ENCODE measurements around the gene ADARB1.

Gene ADARB1

DNA sequence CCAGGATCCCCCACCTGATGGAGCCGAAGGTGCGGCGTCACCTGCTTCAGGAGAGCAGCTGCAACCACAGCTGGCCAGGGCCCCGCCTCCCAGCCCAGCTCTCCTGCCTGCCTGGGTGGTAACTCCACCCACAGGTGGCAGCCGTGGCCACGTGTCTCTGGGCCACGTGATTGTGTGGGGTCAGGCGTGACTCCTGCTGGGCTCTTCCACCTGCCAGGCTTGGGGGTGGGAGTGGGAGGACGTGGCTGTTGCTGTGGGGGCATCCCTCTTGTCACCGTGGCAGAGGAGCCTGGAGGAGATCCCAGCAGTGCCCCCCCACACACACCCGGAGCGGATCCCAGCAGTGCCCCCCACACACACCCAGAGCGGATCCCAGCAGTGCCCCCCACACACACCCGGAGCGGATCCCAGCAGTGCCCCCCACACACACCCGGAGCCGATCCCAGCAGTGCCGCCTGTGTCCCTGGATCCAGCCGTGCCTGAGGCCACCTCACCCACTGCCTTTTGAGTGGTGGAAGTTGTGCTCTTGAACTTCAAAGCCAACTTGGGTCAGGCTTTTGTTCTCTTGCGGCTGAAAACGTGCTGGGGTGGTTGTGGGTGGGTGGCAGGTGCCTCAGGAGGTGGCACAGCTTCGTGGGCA lies 181.1 kb downstream of the ADARB1 start:
- no peak for DNase-seq (ENCODE audit: low read depth, low spot score)

DNA sequence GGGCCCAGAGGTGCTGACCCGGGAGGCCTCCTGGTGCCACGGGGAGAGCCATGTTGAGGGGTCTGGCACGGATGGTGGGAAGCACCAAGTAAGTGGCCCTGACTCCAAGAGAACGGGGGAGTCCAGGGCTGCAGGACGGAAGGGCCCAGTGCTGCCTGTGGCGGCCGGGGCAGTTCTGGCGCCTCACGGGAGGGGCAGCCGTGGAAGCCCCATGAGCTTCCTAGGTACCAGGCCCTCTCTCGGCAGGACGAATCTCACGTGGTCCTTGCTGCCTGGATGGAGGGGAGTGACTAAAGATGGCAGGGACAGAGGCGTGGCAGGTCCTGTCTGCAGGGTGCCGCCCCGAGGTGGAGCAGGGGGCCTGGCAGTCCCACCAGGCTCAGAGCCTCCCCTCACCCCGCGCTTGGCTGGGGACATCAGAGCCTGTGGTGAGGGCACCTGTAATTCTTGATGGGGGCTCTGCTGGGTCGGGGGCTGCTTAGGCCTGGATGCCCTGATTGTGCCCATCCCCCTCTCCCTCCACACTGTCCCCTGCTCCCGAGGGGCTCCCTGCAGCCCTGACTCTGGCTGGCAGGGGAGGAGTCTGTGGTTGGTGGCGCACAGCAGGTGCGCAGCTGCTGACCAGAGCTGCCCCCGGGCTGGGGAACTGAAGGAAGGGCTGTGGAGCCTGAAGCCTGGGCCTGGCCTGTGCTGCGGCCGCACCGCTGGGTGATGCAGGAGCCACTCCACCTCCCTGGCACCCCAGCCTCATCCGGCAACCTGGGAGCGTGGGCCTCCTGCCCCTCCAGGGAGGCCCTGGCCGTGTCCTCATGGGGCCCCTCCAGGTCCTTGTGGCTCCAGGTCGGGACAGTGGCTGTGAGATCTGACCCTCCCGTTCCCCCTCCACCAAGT lies 181.9 kb downstream of the ADARB1 start:
- Histone ChIP-seq H3K9me3 (ENCODE audit: insufficient read depth, low read length) (peaks cover 4% of the 10 kb centered on the region), H3K9ac (ENCODE audit: insufficient read length, low read depth) (peak overlapping the region; percentile 1), H3K4me3 (ENCODE audit: insufficient read length, low read depth) (no peak overlapping the region), H3K4me1 (ENCODE audit: insufficient read depth, insufficient read length) (peaks cover 34% of the 10 kb centered on the region), H3K27me3 (ENCODE audit: insufficient read depth, insufficient read length) (no peaks in the 10 kb centered on the region), H3K36me3 (ENCODE audit: insufficient read depth, insufficient read length, low read length) (peaks cover 3% of the 10 kb centered on the region)
- TF ChIP-seq YY1 (IDR thresholded peaks at IDR 0.05; ENCODE audit: insufficient read depth, insufficient read length) = no peak
- TF ChIP-seq SUZ12 (IDR thresholded peaks at IDR 0.05; ENCODE audit: extremely low read depth, insufficient read depth, insufficient read length) = no peak
- TF ChIP-seq ZNF274 (IDR thresholded peaks at IDR 0.05; ENCODE audit: low read depth, low read length) = no peak
- no peak for DNase-seq (ENCODE audit: low read depth, low spot score)

More for the DNA sequence above, 181.1 kb downstream of the ADARB1 start:
- no peaks in the 10 kb centered on the region for H3K27me3 ChIP-seq (ENCODE audit: insufficient read depth, insufficient read length)
- peaks cover 11% of the 10 kb centered on the region for H3K9me3 ChIP-seq (ENCODE audit: insufficient read depth, low read length)
- TF ChIP-seq YY1 (IDR thresholded peaks at IDR 0.05; ENCODE audit: insufficient read depth, insufficient read length) (no peak), ZNF274 (IDR thresholded peaks at IDR 0.05; ENCODE audit: low read depth, low read length) (no peak), SUZ12 (IDR thresholded peaks at IDR 0.05; ENCODE audit: extremely low read depth, insufficient read depth, insufficient read length) (no peak)
- H3K4me1 ChIP-seq (ENCODE audit: insufficient read depth, insufficient read length) = peaks cover 34% of the 10 kb centered on the region
- no peaks in the 10 kb centered on the region for H3K36me3 ChIP-seq (ENCODE audit: insufficient read depth, insufficient read length, low read length)
- no peak overlapping the region for H3K4me3 ChIP-seq (ENCODE audit: insufficient read length, low read depth)
- H3K9ac ChIP-seq (ENCODE audit: insufficient read length, low read depth) = no peak overlapping the region

DNA sequence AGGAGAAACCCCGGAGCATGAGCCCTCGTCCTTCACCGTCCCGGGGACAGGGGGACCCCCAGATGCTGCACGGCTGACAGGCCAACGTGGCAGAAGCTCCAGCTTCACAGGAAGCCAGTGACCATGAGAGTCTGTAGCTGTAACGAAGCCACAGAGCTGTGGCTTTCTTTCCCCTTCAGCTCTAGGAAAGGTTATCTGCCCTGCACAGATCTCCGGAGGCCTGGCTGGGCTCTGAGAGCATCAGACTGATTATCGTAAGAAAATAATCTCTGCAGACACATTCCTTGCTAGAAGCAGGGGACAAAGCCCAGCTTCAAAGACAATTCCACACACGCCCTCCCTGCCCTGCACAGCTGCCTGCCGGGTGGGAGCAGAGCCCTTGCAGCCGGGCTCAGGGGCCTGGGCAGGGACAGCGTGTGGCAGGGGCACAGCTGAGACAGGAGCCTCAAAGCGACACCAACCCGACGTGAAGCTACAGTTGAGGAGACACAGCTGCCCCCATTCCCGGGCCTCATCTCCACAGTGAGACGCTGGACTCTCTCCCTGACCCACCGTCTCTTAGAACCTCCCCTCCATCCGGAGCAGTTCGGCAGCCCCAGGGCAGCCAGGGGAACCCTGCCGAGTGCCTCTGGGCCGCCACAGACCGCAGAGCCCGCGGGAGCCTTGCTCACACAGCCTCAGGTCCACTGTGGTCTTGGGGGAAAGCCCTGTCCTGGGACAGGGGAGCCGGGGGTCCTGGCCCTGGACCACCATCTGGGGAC lies 182.7 kb downstream of the ADARB1 start:
- Histone ChIP-seq H3K4me3 (ENCODE audit: insufficient read length, low read depth) (no peak overlapping the region), H3K36me3 (ENCODE audit: insufficient read depth, insufficient read length, low read length) (peaks cover 6% of the 10 kb centered on the region), H3K9me3 (ENCODE audit: insufficient read depth, low read length) (no peaks in the 10 kb centered on the region), H3K27me3 (ENCODE audit: insufficient read depth, insufficient read length) (no peaks in the 10 kb centered on the region), H3K9ac (ENCODE audit: insufficient read length, low read depth) (peak overlapping the region; percentile 1), H3K4me1 (ENCODE audit: insufficient read depth, insufficient read length) (peaks cover 34% of the 10 kb centered on the region)
- TF ChIP-seq SUZ12 (IDR thresholded peaks at IDR 0.05; ENCODE audit: extremely low read depth, insufficient read depth, insufficient read length) = no peak
- no peak for TF ChIP-seq ZNF274 (IDR thresholded peaks at IDR 0.05; ENCODE audit: low read depth, low read length)
- DNase-seq (ENCODE audit: low read depth, low spot score) = no peak

DNA sequence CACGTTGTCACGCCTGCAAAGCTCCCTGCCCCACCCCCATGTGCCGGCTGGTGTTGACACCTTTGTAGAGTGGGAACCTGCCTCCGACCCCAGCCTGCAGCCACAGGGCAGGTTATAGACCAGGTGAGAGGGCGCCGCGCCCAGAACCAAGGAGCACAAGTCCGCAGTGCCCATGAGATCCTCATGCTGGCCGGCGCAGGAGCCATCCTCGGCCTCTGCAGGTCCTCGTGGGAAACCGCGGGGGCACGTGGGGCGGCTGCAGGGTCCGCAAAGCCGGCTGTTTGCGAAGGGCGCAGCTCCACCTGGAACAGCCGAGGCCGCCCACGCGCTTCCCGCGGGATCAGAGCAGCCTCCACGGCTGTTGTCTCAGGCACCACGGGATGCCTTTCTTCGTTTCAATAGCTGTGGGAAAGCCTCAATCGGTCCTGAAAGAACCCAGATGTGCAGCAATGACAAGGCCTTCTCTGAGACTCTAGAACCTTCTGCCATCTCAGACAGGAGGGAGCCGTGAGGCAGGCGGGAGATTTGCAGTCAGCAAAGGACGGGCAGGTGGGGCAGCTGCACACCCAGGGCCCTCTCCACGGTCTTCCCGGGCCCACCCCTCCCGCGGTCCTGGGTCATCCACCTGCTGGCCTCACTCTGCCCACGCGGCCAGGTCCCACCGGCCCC lies 183.4 kb downstream of the ADARB1 start:
- no peak for TF ChIP-seq YY1 (IDR thresholded peaks at IDR 0.05; ENCODE audit: insufficient read depth, insufficient read length)
- no peak for TF ChIP-seq SUZ12 (IDR thresholded peaks at IDR 0.05; ENCODE audit: extremely low read depth, insufficient read depth, insufficient read length)
- TF ChIP-seq ZNF274 (IDR thresholded peaks at IDR 0.05; ENCODE audit: low read depth, low read length) = no peak
- no peak overlapping the region for H3K9ac ChIP-seq (ENCODE audit: insufficient read length, low read depth)
- H3K9me3 ChIP-seq (ENCODE audit: insufficient read depth, low read length) = no peaks in the 10 kb centered on the region
- DNase-seq (ENCODE audit: low read depth, low spot score) = no peak
- H3K4me1 ChIP-seq (ENCODE audit: insufficient read depth, insufficient read length) = peaks cover 36% of the 10 kb centered on the region
- H3K27me3 ChIP-seq (ENCODE audit: insufficient read depth, insufficient read length) = no peaks in the 10 kb centered on the region
- H3K4me3 ChIP-seq (ENCODE audit: insufficient read length, low read depth) = no peak overlapping the region
- H3K36me3 ChIP-seq (ENCODE audit: insufficient read depth, insufficient read length, low read length) = peaks cover 13% of the 10 kb centered on the region

DNA sequence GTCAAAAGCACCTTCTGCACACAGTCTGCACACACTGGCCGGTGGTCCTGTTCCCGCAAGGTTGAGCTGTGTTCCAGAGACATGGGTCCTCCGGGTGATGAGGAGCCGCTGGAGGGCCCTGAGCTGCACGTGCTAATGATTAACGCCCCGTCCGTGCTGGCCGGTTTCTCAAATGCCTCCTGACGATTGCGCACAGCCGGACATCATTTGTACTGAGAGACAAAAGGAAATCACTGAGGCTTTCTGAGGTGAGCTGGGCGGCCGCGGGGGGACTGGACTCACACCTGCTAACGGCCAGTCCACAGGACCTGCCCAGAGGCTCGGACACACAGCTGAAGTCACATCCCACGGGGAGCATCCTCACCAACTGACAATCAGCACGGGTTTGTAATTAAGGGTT lies 184.1 kb downstream of the ADARB1 start:
- H3K36me3 ChIP-seq (ENCODE audit: insufficient read depth, insufficient read length, low read length) = peaks cover 19% of the 10 kb centered on the region
- peaks cover 29% of the 10 kb centered on the region for H3K4me1 ChIP-seq (ENCODE audit: insufficient read depth, insufficient read length)
- DNase-seq (ENCODE audit: low read depth, low spot score) = no peak
- H3K27me3 ChIP-seq (ENCODE audit: insufficient read depth, insufficient read length) = no peaks in the 10 kb centered on the region
- H3K9me3 ChIP-seq (ENCODE audit: insufficient read depth, low read length) = no peaks in the 10 kb centered on the region
- H3K9ac ChIP-seq (ENCODE audit: insufficient read length, low read depth) = no peak overlapping the region
- TF ChIP-seq YY1 (IDR thresholded peaks at IDR 0.05; ENCODE audit: insufficient read depth, insufficient read length) = no peak
- TF ChIP-seq ZNF274 (IDR thresholded peaks at IDR 0.05; ENCODE audit: low read depth, low read length) = no peak
- no peak for TF ChIP-seq SUZ12 (IDR thresholded peaks at IDR 0.05; ENCODE audit: extremely low read depth, insufficient read depth, insufficient read length)
- H3K4me3 ChIP-seq (ENCODE audit: insufficient read length, low read depth) = no peak overlapping the region

DNA sequence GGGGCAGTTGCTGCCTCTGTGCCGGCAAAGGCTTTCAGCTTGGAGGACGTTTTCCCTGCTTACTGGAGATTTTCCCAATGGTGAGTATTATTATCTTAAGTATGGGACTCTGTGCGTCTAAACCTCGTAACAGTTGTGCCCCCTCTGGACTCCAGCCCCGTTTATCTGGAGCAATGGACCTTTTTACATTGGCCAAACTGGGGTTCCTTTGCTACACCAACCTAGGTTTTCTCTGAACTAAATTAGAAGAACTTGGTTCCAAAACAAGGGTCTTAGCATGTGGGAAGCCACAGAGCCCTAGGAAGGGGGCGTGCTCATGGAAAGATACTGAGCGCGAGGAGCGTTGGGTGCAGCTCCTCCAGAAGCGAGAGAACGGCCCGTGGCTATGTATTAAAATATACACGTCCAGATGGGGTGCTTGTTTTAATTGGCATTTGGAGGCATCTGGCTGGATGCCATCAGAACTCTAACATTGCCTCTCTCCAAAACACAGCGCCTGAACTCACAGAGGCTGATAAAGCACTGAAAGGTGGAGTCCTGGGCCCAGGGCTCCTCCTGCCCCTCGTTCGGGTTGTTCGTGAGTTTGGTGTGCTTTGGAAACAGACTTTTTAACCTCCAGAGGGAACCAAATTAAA lies 184.9 kb downstream of the ADARB1 start:
- TF ChIP-seq SUZ12 (IDR thresholded peaks at IDR 0.05; ENCODE audit: extremely low read depth, insufficient read depth, insufficient read length) (no peak), YY1 (IDR thresholded peaks at IDR 0.05; ENCODE audit: insufficient read depth, insufficient read length) (no peak), ZNF274 (IDR thresholded peaks at IDR 0.05; ENCODE audit: low read depth, low read length) (no peak)
- Histone ChIP-seq H3K4me1 (ENCODE audit: insufficient read depth, insufficient read length) (peaks cover 25% of the 10 kb centered on the region), H3K36me3 (ENCODE audit: insufficient read depth, insufficient read length, low read length) (peaks cover 28% of the 10 kb centered on the region), H3K9me3 (ENCODE audit: insufficient read depth, low read length) (no peaks in the 10 kb centered on the region), H3K9ac (ENCODE audit: insufficient read length, low read depth) (no peak overlapping the region), H3K4me3 (ENCODE audit: insufficient read length, low read depth) (no peak overlapping the region), H3K27me3 (ENCODE audit: insufficient read depth, insufficient read length) (no peaks in the 10 kb centered on the region)
- DNase-seq (ENCODE audit: low read depth, low spot score) = no peak

All from NT2/D1 (cell line).